ENCODE measurements around the gene RLN2. TPM values are rescaled to one million over a fixed set of nuclear protein-coding genes. Genes with fewer than 3 reads are reported as not detected.

Gene RLN2
- polyA plus RNA-seq, 1 donor from 2014 or later = 5.1 TPM

- peaks cover 3 to 12% (median 8%) of the 10 kb centered on the region in 3 donors for H3K4me1 Mint-ChIP-seq
- no peak overlapping the region for H3K27ac Mint-ChIP-seq
- peaks cover 2% of the 10 kb centered on the region for H3K27me3 Mint-ChIP-seq
- no peaks in the 10 kb centered on the region for H3K9me3 Mint-ChIP-seq
- H3K36me3 Mint-ChIP-seq = peaks cover 3% of the 10 kb centered on the region
- H3K4me3 Mint-ChIP-seq = no peak overlapping the region
These were observed 1.2 kb upstream of the RLN2 start for GRCh38 chr9:5305741-5306140.

- Mint-ChIP-seq H3K4me3 (peak overlapping the region in 3 of 4 donors; percentile 49 to 62 (median 57)), H3K36me3 (peaks cover 9% of the 10 kb centered on the region), H3K4me1 (peaks cover 5 to 12% (median 8%) of the 10 kb centered on the region in 3 donors), H3K9me3 (peaks cover 0 to 4% (median 0%) of the 10 kb centered on the region in 3 donors), H3K27me3 (no peaks in the 10 kb centered on the region), H3K27ac (no peak overlapping the region)
These were observed 3.0 kb downstream of the RLN2 start for GRCh38 chr9:5301544-5301943.

GRCh38 chr9:5292141-5292540 lies 12.4 kb downstream of the RLN2 start:
- no peak overlapping the region for H3K4me3 Mint-ChIP-seq
- H3K27me3 Mint-ChIP-seq = no peaks in the 10 kb centered on the region
- H3K9me3 Mint-ChIP-seq = peaks cover 7 to 17% (median 10%) of the 10 kb centered on the region in 3 donors
- H3K4me1 Mint-ChIP-seq = no peaks in the 10 kb centered on the region
- no peak overlapping the region for H3K27ac Mint-ChIP-seq
- H3K36me3 Mint-ChIP-seq = peaks cover 12% of the 10 kb centered on the region

DNA sequence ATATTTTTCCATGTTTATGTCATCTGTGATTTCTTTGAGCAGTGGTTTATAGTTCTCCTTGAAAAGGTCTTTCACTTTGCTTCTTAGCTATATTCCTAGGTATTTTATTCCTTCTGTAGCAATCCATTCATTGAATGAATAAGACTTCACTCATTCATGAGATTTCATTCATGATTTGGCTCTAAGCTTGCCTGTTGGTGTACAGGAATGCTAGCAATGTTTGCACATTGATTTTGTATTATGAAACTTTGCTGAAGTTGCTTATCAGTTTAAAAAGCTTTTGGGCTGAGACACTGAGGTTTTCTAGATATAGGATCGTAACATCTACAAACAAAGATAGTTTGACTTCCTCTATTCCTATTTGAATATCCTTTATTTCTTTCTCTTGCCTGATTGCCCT lies 15.9 kb downstream of the RLN2 start:
- Mint-ChIP-seq H3K36me3 (peaks cover 5% of the 10 kb centered on the region), H3K9me3 (peaks cover 7 to 17% (median 10%) of the 10 kb centered on the region in 3 donors), H3K4me1 (peaks cover 0 to 2% (median 0%) of the 10 kb centered on the region in 3 donors), H3K4me3 (no peak overlapping the region), H3K27me3 (no peaks in the 10 kb centered on the region), H3K27ac (no peak overlapping the region)

DNA sequence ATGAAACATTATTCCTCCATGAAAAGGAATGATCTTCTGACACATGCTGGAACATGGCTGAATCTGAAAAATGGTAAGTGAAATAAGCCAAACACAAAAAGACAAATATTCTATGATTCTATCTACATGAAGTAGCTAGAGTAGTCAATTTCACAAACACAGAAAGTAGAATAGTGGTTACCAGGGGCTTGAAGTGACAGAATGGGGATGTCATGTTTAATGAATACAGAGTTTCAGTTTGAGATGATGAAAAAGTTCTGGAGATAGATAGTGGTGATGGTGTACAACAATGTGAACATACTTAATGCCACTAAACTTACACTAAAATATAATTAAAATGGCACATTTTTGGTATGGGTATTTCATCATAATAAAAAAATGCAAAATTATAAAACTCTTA lies 18.3 kb downstream of the RLN2 start:
- Mint-ChIP-seq H3K27ac (no peak overlapping the region), H3K4me3 (no peak overlapping the region), H3K36me3 (peaks cover 5% of the 10 kb centered on the region), H3K4me1 (peaks cover 0 to 2% (median 0%) of the 10 kb centered on the region in 3 donors), H3K9me3 (peaks cover 5 to 17% (median 13%) of the 10 kb centered on the region in 3 donors), H3K27me3 (peaks cover 2% of the 10 kb centered on the region)

GRCh38 chr9:5278486-5278885 lies 26.0 kb downstream of the RLN2 start:
- peaks cover 2% of the 10 kb centered on the region for H3K27me3 Mint-ChIP-seq
- H3K36me3 Mint-ChIP-seq = no peaks in the 10 kb centered on the region
- no peak overlapping the region for H3K4me3 Mint-ChIP-seq
- peaks cover 0 to 3% (median 0%) of the 10 kb centered on the region in 3 donors for H3K9me3 Mint-ChIP-seq
- no peak overlapping the region for H3K27ac Mint-ChIP-seq
- H3K4me1 Mint-ChIP-seq = peaks cover 4 to 10% (median 8%) of the 10 kb centered on the region in 3 donors

GRCh38 chr9:5274770-5275169 lies 29.7 kb downstream of the RLN2 start:
- Mint-ChIP-seq H3K27ac (no peak overlapping the region), H3K4me3 (no peak overlapping the region), H3K9me3 (no peaks in the 10 kb centered on the region), H3K4me1 (peaks cover 4 to 10% (median 8%) of the 10 kb centered on the region in 3 donors), H3K36me3 (no peaks in the 10 kb centered on the region), H3K27me3 (peaks cover 5% of the 10 kb centered on the region)

GRCh38 chr9:5269249-5269715 lies 35.2 kb downstream of the RLN2 start:
- H3K9me3 Mint-ChIP-seq = no peaks in the 10 kb centered on the region
- H3K4me1 Mint-ChIP-seq = peaks cover 0 to 2% (median 0%) of the 10 kb centered on the region in 3 donors
- H3K36me3 Mint-ChIP-seq = no peaks in the 10 kb centered on the region
- peaks cover 5% of the 10 kb centered on the region for H3K27me3 Mint-ChIP-seq
- H3K27ac Mint-ChIP-seq = no peak overlapping the region
- H3K4me3 Mint-ChIP-seq = no peak overlapping the region

DNA sequence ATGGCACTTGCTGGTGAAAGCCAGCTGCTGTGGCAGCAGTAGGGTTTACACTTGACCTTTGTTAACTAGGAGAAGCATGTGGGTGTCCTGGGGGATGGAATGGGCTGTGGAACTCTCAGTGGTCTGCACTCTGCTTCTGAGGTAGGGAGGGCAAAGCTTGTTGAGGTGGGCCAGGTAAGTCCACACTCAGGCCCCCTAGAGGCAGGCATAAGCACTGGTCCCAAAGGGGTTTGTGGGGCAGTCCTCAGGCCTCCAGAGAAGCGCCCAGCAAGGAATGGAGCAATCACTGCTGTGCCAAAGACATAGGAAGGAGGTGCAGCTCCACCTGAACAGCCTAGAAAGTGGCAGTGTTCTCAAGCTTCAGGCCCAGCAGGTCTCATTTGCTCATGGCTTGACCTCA lies 38.6 kb downstream of the RLN2 start:
- Mint-ChIP-seq H3K9me3 (peaks cover 0 to 1% (median 0%) of the 10 kb centered on the region in 3 donors), H3K36me3 (no peaks in the 10 kb centered on the region), H3K4me1 (peaks cover 0 to 2% (median 1%) of the 10 kb centered on the region in 3 donors), H3K27ac (no peak overlapping the region), H3K27me3 (peaks cover under 1% of the 10 kb centered on the region), H3K4me3 (no peak overlapping the region)

- Mint-ChIP-seq H3K27ac (no peak overlapping the region), H3K9me3 (peaks cover 0 to 1% (median 0%) of the 10 kb centered on the region in 3 donors), H3K4me1 (peaks cover 0 to 2% (median 1%) of the 10 kb centered on the region in 3 donors), H3K27me3 (no peaks in the 10 kb centered on the region), H3K4me3 (no peak overlapping the region), H3K36me3 (no peaks in the 10 kb centered on the region)
These were observed 40.3 kb downstream of the RLN2 start for GRCh38 chr9:5264219-5264595.

- no peaks in the 10 kb centered on the region for H3K36me3 Mint-ChIP-seq
- peaks cover 0 to 1% (median 0%) of the 10 kb centered on the region in 3 donors for H3K9me3 Mint-ChIP-seq
- no peak overlapping the region for H3K27ac Mint-ChIP-seq
- H3K4me3 Mint-ChIP-seq = no peak overlapping the region
- peaks cover 0 to 2% (median 1%) of the 10 kb centered on the region in 3 donors for H3K4me1 Mint-ChIP-seq
- no peaks in the 10 kb centered on the region for H3K27me3 Mint-ChIP-seq
These were observed 40.9 kb downstream of the RLN2 start for GRCh38 chr9:5263351-5264218.

Other genes starting within 250 kb of the RLN2 start
- gene INSL6, start 119.1 kb downstream of the RLN2 start, polyA plus RNA-seq = 0.38 TPM
- not detected for gene INSL4, start 73.3 kb downstream of the RLN2 start, polyA plus RNA-seq
- gene RLN1, start 35.2 kb upstream of the RLN2 start, polyA plus RNA-seq = 0.66 TPM
- gene PLGRKT, start 133.2 kb upstream of the RLN2 start, polyA plus RNA-seq = 28.7 TPM
- gene CD274, start 145.8 kb upstream of the RLN2 start, polyA plus RNA-seq = 0.35 TPM
- gene PDCD1LG2, start 205.8 kb upstream of the RLN2 start, polyA plus RNA-seq = 0.18 TPM